Astrocyte (in vitro differentiated cells and primary cell): ENCODE measurements around the gene CORT. TPM values are rescaled to one million over a fixed set of nuclear protein-coding genes. Genes with fewer than 3 reads are reported as not detected.
A peak's percentile ranks its signal among the peaks of the same experiment; 100 is the strongest.

ENCODE experiments used
- DNase-seq: peaks from one replicate; pipeline ENCODE4 v3.0.0-alpha.2; 2010; ENCODE audit warnings: low read depth
- FAIRE-seq: peaks from 2 replicates; lab custom pipeline; 2011; peaks lifted over from hg19 to GRCh38; lab: Jason Lieb, UNC
- H2AFZ ChIP-seq: 2 replicates; pipeline ENCODE4 v1.6.0; 2012; ENCODE audit warnings: low read depth, low read length, inconsistent platforms
- H3K27ac ChIP-seq: 2 replicates; pipeline ENCODE4 v1.5.1; 2011; ENCODE audit warnings: low read depth, low read length, inconsistent platforms
- H3K27me3 ChIP-seq: 2 replicates; pipeline ENCODE4 v1.6.0; 2011; ENCODE audit warnings: low read length, inconsistent platforms; ENCODE audit not compliant: insufficient read depth
- H3K36me3 ChIP-seq: 2 replicates; pipeline ENCODE4 v1.5.1; 2011; ENCODE audit warnings: low read length, inconsistent platforms; ENCODE audit not compliant: insufficient read depth
- H3K4me1 ChIP-seq: 2 replicates; pipeline ENCODE4 v1.5.1; 2011; ENCODE audit warnings: low read length, inconsistent platforms; ENCODE audit not compliant: insufficient read depth
- H3K4me2 ChIP-seq: 2 replicates; pipeline ENCODE4 v1.6.0; 2012; ENCODE audit warnings: low read length, inconsistent platforms
- H3K4me3 ChIP-seq: 2 replicates; pipeline ENCODE4 v1.5.1; 2011; ENCODE audit warnings: low read depth, mild to moderate bottlenecking, low read length, inconsistent platforms; ENCODE audit not compliant: insufficient read depth
- H3K79me2 ChIP-seq: 2 replicates; pipeline ENCODE4 v1.6.0; 2012; ENCODE audit warnings: mild to moderate bottlenecking, low read length, inconsistent platforms; ENCODE audit not compliant: insufficient read depth
- H3K9ac ChIP-seq: 2 replicates; pipeline ENCODE4 v1.6.0; 2012; ENCODE audit warnings: mild to moderate bottlenecking, low read length, inconsistent platforms
- H3K9me3 ChIP-seq: 2 replicates; pipeline ENCODE4 v1.5.1; 2012; ENCODE audit warnings: low read depth, mild to moderate bottlenecking, low read length, inconsistent platforms; ENCODE audit not compliant: insufficient read depth
- H4K20me1 ChIP-seq: 2 replicates; pipeline ENCODE4 v1.6.0; 2012; ENCODE audit warnings: low read length, inconsistent platforms; ENCODE audit not compliant: insufficient read depth
- H3K27ac Mint-ChIP-seq: one replicate; pipeline ENCODE4 v1.8.0; 2021; ENCODE audit warnings: mild to moderate bottlenecking, mixed read lengths; ENCODE audit not compliant: unreplicated experiment
- H3K27me3 Mint-ChIP-seq: one replicate; pipeline ENCODE4 v1.8.0; 2021; ENCODE audit warnings: low read depth, mixed read lengths; ENCODE audit not compliant: unreplicated experiment
- H3K36me3 Mint-ChIP-seq: one replicate; pipeline ENCODE4 v1.8.0; 2021; ENCODE audit warnings: low read depth, mixed read lengths; ENCODE audit not compliant: unreplicated experiment
- H3K4me1 Mint-ChIP-seq: one replicate; pipeline ENCODE4 v1.8.0; 2021; ENCODE audit warnings: low read depth, mixed read lengths; ENCODE audit not compliant: unreplicated experiment
- H3K4me3 Mint-ChIP-seq: one replicate; pipeline ENCODE4 v1.8.0; 2021; ENCODE audit warnings: mild to moderate bottlenecking, moderate library complexity, mixed read lengths; ENCODE audit not compliant: unreplicated experiment
- H3K9me3 Mint-ChIP-seq: one replicate; pipeline ENCODE4 v1.8.0; 2021; ENCODE audit warnings: mild to moderate bottlenecking, mixed read lengths; ENCODE audit not compliant: unreplicated experiment
- EZH2 ChIP-seq: IDR thresholded peaks from 2 replicates; pipeline ENCODE4 v1.6.1; 2012; ENCODE audit warnings: mild to moderate bottlenecking, low read length, inconsistent platforms; ENCODE audit not compliant: insufficient read depth
- total RNA-seq: library from RNA; stranded (reverse); gene quantifications from 2 replicates; pipeline ENCODE4 v1.2.1, GENCODE V29; 2021
- TF ChIP-seq, protein P1 (sequence below): IDR thresholded peaks from 2 replicates; pipeline ENCODE4 v1.5.1; 2011; ENCODE audit warnings: low read depth, mild to moderate bottlenecking, inconsistent platforms, low read length, moderate library complexity; ENCODE audit not compliant: insufficient read depth

CORT gene
- total RNA-seq, 1 donor from 2014 or later, result 0.23 TPM

GRCh38 chr1:10497109-10497508, 47.3 kb downstream of the CORT start:
- no peak overlapping the region for H3K4me3 Mint-ChIP-seq
- no peak for TF ChIP-seq EZH2
- TF ChIP-seq, protein P1, sequence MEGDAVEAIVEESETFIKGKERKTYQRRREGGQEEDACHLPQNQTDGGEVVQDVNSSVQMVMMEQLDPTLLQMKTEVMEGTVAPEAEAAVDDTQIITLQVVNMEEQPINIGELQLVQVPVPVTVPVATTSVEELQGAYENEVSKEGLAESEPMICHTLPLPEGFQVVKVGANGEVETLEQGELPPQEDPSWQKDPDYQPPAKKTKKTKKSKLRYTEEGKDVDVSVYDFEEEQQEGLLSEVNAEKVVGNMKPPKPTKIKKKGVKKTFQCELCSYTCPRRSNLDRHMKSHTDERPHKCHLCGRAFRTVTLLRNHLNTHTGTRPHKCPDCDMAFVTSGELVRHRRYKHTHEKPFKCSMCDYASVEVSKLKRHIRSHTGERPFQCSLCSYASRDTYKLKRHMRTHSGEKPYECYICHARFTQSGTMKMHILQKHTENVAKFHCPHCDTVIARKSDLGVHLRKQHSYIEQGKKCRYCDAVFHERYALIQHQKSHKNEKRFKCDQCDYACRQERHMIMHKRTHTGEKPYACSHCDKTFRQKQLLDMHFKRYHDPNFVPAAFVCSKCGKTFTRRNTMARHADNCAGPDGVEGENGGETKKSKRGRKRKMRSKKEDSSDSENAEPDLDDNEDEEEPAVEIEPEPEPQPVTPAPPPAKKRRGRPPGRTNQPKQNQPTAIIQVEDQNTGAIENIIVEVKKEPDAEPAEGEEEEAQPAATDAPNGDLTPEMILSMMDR, result no peak
- H3K27ac Mint-ChIP-seq, result no peak overlapping the region
- H3K4me3 ChIP-seq, result no peak overlapping the region
- H3K27me3 ChIP-seq, result no peaks in the 10 kb centered on the region
- no peaks in the 10 kb centered on the region for H3K9me3 ChIP-seq
- H3K36me3 Mint-ChIP-seq, result no peaks in the 10 kb centered on the region
- peaks cover 87% of the 10 kb centered on the region for H4K20me1 ChIP-seq
- H3K36me3 ChIP-seq, result peaks cover 3% of the 10 kb centered on the region
- no peak overlapping the region for H3K9ac ChIP-seq
- peaks cover 6% of the 10 kb centered on the region for H3K4me1 ChIP-seq
- H3K27me3 Mint-ChIP-seq, result no peaks in the 10 kb centered on the region
- H3K79me2 ChIP-seq, result peaks cover 74% of the 10 kb centered on the region
- peaks cover 11% of the 10 kb centered on the region for H3K4me1 Mint-ChIP-seq
- no peaks in the 10 kb centered on the region for H3K9me3 Mint-ChIP-seq
- no peak overlapping the region for H3K27ac ChIP-seq
- FAIRE-seq, result no peak
- no peak overlapping the region for H3K4me2 ChIP-seq
- no peak overlapping the region for H2AFZ ChIP-seq
- DNase-seq, result no peak

GRCh38 chr1:10498231-10498630, 48.4 kb downstream of the CORT start:
- H3K27me3 Mint-ChIP-seq, result no peaks in the 10 kb centered on the region
- peaks cover 11% of the 10 kb centered on the region for H3K4me1 Mint-ChIP-seq
- H3K9ac ChIP-seq, result no peak overlapping the region
- no peak overlapping the region for H3K4me3 Mint-ChIP-seq
- H3K9me3 Mint-ChIP-seq, result no peaks in the 10 kb centered on the region
- H3K27ac ChIP-seq, result no peak overlapping the region
- FAIRE-seq (no peak), DNase-seq (no peak)
- TF ChIP-seq, protein P1, result no peak
- TF ChIP-seq EZH2, result no peak
- peak overlapping the region; percentile 29 for H3K27ac Mint-ChIP-seq
- no peak overlapping the region for H3K4me3 ChIP-seq
- peaks cover 6% of the 10 kb centered on the region for H3K4me1 ChIP-seq
- H3K79me2 ChIP-seq, result peaks cover 67% of the 10 kb centered on the region
- H3K9me3 ChIP-seq, result no peaks in the 10 kb centered on the region
- H4K20me1 ChIP-seq, result peaks cover 84% of the 10 kb centered on the region
- H3K36me3 Mint-ChIP-seq, result no peaks in the 10 kb centered on the region
- no peak overlapping the region for H2AFZ ChIP-seq
- H3K36me3 ChIP-seq, result peaks cover 3% of the 10 kb centered on the region
- no peaks in the 10 kb centered on the region for H3K27me3 ChIP-seq
- no peak overlapping the region for H3K4me2 ChIP-seq

Other genes starting within 250 kb of the CORT start
- gene KIF1B, start 239.5 kb upstream of the CORT start, total RNA-seq, result 74.6 and 75.9 TPM in 2 replicates
- gene PGD, start 51.0 kb upstream of the CORT start, total RNA-seq, result 187 and 224 TPM in 2 replicates
- 9.0 and 10.2 TPM in 2 replicates for gene CENPS, start 19.6 kb upstream of the CORT start, total RNA-seq
- gene DFFA, start 22.5 kb downstream of the CORT start, total RNA-seq, result 47.4 and 58.2 TPM in 2 replicates
- 23.1 and 23.3 TPM in 2 replicates for gene PEX14, start 24.9 kb downstream of the CORT start, total RNA-seq